SH-SY5Y (cell line): ENCODE measurements around the gene ATP9A.

Experiments used
- GATA2 ChIP-seq: IDR thresholded peaks from 2 replicates; pipeline ENCODE4 v1.6.1; 2011; ENCODE audit warnings: mild to moderate bottlenecking, low read depth, low read length
- GATA3 ChIP-seq: IDR thresholded peaks from 2 replicates; pipeline ENCODE4 v1.6.1; 2011; ENCODE audit warnings: low read depth, mild to moderate bottlenecking, low read length, moderate library complexity

- TF ChIP-seq GATA2: no peak
- TF ChIP-seq GATA3: no peak
Measured at GRCh38 chr20:51610111-51610510, 158.1 kb downstream of the ATP9A start.
